DND-41 (cell line): ENCODE results near the gene SLC50A1.

Source experiments
- ATAC-seq: fragments of 200-7000 bp; cut with Tn5 transposase; 3 replicates; pipeline ENCODE4 v1.9.1; 2021; ENCODE audit warnings: low read depth; ENCODE audit not compliant: insufficient read depth
- DNase-seq: peaks from one replicate; pipeline ENCODE4 v3.0.0-alpha.2; 2020
- H2AFZ ChIP-seq: 2 replicates; pipeline ENCODE4 v1.6.0; 2012; ENCODE audit warnings: low read depth, low read length
- H3K27ac ChIP-seq: 2 replicates; pipeline ENCODE4 v1.5.1; 2012; ENCODE audit warnings: low read length, inconsistent platforms
- H3K27me3 ChIP-seq: fragments of 200-600 bp; sonication (generic); 2 replicates; pipeline ENCODE4 v1.6.0; 2012; ENCODE audit warnings: low read length, mild to moderate bottlenecking, inconsistent platforms; ENCODE audit not compliant: insufficient read depth, poor library complexity
- H3K36me3 ChIP-seq: 2 replicates; pipeline ENCODE4 v1.5.1; 2012; ENCODE audit warnings: low read length, inconsistent platforms; ENCODE audit not compliant: insufficient read depth
- H3K4me1 ChIP-seq: 2 replicates; pipeline ENCODE4 v1.5.1; 2012; ENCODE audit warnings: mild to moderate bottlenecking, low read length; ENCODE audit not compliant: insufficient read depth
- H3K4me2 ChIP-seq: 2 replicates; pipeline ENCODE4 v1.6.0; 2012; ENCODE audit warnings: mild to moderate bottlenecking, moderate library complexity, low read length, inconsistent platforms; ENCODE audit not compliant: insufficient read depth
- H3K4me3 ChIP-seq, 2 experiments: fragments of 200-600 bp in 1 of 2; shearing (Covaris generic) in 1 of 2; 2 replicates each; pipeline ENCODE4 v1.5.1; 2012 to 2016; ENCODE audit warnings: inconsistent platforms in 2 of 2, low read length in 2 of 2, mild to moderate bottlenecking in 2 of 2, low read depth in 1 of 2, moderate library complexity in 1 of 2
- H3K79me2 ChIP-seq: 2 replicates; pipeline ENCODE4 v1.6.0; 2012; ENCODE audit warnings: low read length, inconsistent platforms; ENCODE audit not compliant: insufficient read depth
- H3K9ac ChIP-seq: 2 replicates; pipeline ENCODE4 v1.6.0; 2012; ENCODE audit warnings: low read depth, mild to moderate bottlenecking, inconsistent platforms, low read length, moderate library complexity
- H3K9me3 ChIP-seq: 2 replicates; pipeline ENCODE4 v1.5.1; 2012; ENCODE audit warnings: low read length, moderate library complexity, mild to moderate bottlenecking, inconsistent platforms; ENCODE audit not compliant: insufficient read depth, severe bottlenecking
- H4K20me1 ChIP-seq: 2 replicates; pipeline ENCODE4 v1.6.0; 2012; ENCODE audit warnings: low read length; ENCODE audit not compliant: insufficient read depth
- EZH2 ChIP-seq: IDR thresholded peaks from 3 replicates; pipeline ENCODE4 v1.6.1; 2012; ENCODE audit warnings: borderline replicate concordance, low read depth, mild to moderate bottlenecking, moderate library complexity, low read length, inconsistent platforms; ENCODE audit not compliant: severe bottlenecking
- TF ChIP-seq, protein P1 (sequence below): IDR thresholded peaks from 2 replicates; pipeline ENCODE4 v1.5.1; 2012; ENCODE audit warnings: borderline replicate concordance, low read length, moderate library complexity, mild to moderate bottlenecking; ENCODE audit not compliant: poor library complexity, severe bottlenecking; ENCODE audit errors: extremely low read depth

Gene SLC50A1

GRCh38 chr1:155093911-155094621, 41.6 kb upstream of the SLC50A1 start:
- Histone ChIP-seq H3K27me3 (peaks cover 24% of the 10 kb centered on the region), H3K36me3 (no peaks in the 10 kb centered on the region), H3K27ac (no peak overlapping the region), H3K79me2 (no peaks in the 10 kb centered on the region), H3K9ac (no peak overlapping the region), H2AFZ (no peak overlapping the region), H3K9me3 (no peaks in the 10 kb centered on the region), H3K4me1 (peaks cover 9% of the 10 kb centered on the region), H4K20me1 (peaks cover 7% of the 10 kb centered on the region), H3K4me3 (no peak overlapping the region), H3K4me2 (no peak overlapping the region)
- ATAC-seq: 0 out of 3 replicates have a peak, but pooled peaks have one; percentile 20
- TF ChIP-seq, protein P1, sequence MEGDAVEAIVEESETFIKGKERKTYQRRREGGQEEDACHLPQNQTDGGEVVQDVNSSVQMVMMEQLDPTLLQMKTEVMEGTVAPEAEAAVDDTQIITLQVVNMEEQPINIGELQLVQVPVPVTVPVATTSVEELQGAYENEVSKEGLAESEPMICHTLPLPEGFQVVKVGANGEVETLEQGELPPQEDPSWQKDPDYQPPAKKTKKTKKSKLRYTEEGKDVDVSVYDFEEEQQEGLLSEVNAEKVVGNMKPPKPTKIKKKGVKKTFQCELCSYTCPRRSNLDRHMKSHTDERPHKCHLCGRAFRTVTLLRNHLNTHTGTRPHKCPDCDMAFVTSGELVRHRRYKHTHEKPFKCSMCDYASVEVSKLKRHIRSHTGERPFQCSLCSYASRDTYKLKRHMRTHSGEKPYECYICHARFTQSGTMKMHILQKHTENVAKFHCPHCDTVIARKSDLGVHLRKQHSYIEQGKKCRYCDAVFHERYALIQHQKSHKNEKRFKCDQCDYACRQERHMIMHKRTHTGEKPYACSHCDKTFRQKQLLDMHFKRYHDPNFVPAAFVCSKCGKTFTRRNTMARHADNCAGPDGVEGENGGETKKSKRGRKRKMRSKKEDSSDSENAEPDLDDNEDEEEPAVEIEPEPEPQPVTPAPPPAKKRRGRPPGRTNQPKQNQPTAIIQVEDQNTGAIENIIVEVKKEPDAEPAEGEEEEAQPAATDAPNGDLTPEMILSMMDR: peak; percentile 45
- TF ChIP-seq EZH2: no peak
- no peak for DNase-seq

GRCh38 chr1:155094622-155094948, 41.1 kb upstream of the SLC50A1 start:
- H4K20me1 ChIP-seq: peaks cover 7% of the 10 kb centered on the region
- peaks cover 24% of the 10 kb centered on the region for H3K27me3 ChIP-seq
- H3K9ac ChIP-seq: no peak overlapping the region
- ATAC-seq: no peak
- no peak for TF ChIP-seq EZH2
- TF ChIP-seq, protein P1: no peak
- H3K4me3 ChIP-seq: no peak overlapping the region
- H3K4me1 ChIP-seq: peaks cover 9% of the 10 kb centered on the region
- H3K79me2 ChIP-seq: no peaks in the 10 kb centered on the region
- H3K27ac ChIP-seq: no peak overlapping the region
- no peak overlapping the region for H2AFZ ChIP-seq
- H3K36me3 ChIP-seq: no peaks in the 10 kb centered on the region
- H3K9me3 ChIP-seq: no peaks in the 10 kb centered on the region
- no peak overlapping the region for H3K4me2 ChIP-seq
- DNase-seq: no peak

DNA sequence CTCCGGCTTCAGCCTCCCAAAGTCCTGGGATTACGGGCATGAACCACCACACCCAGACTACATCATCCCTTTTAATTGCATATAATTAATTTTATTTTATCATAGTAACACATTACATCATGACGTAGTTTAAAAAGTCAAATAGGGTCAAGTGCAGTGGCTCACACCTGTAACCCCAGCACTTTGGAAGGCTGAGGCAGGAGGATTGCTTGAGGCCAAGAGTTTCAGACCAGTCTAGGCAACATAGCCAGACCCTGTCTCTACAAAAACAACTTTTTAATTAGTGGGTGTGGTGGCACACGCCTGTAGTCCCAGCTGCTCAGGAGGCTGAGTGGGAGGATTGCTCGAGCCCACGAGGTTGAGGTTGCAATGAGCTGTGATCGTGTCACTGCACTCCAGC, 36.3 kb upstream of the SLC50A1 start:
- H3K4me1 ChIP-seq: no peaks in the 10 kb centered on the region

More for the DNA sequence above, 36.3 kb upstream of the SLC50A1 start:
- no peak overlapping the region for H3K9ac ChIP-seq
- peaks cover 18% of the 10 kb centered on the region for H3K27me3 ChIP-seq
- H3K4me2 ChIP-seq: no peak overlapping the region
- H2AFZ ChIP-seq: no peak overlapping the region
- no peak for DNase-seq
- TF ChIP-seq EZH2: no peak
- TF ChIP-seq, protein P1: no peak
- no peaks in the 10 kb centered on the region for H3K79me2 ChIP-seq
- H3K27ac ChIP-seq: no peak overlapping the region
- no peaks in the 10 kb centered on the region for H3K9me3 ChIP-seq
- no peaks in the 10 kb centered on the region for H4K20me1 ChIP-seq
- no peak for ATAC-seq
- no peak overlapping the region for H3K4me3 ChIP-seq
- no peaks in the 10 kb centered on the region for H3K36me3 ChIP-seq
